ENCODE measurements around the gene NELFB.

GRCh38 chr9:137276473-137277328, 21.6 kb downstream of the NELFB start:
- TF ChIP-seq EZH2 (IDR thresholded peaks at IDR 0.05; ENCODE audit: borderline replicate concordance, low read depth, low read length, poor library complexity, severe bottlenecking) (no peak), CTCF (conservative IDR thresholded peaks at IDR 0.05; ENCODE audit: low read depth, low read length) (no peak)
